OCI-LY7 (cell line): ENCODE data around the gene ZC3H18.

ENCODE experiments used
- CTCF ChIP-seq: fragments of 200-600 bp; sonication (generic); conservative IDR thresholded peaks from 2 replicates; pipeline ENCODE4 v1.5.1; 2014; ENCODE audit warnings: mild to moderate bottlenecking, antibody characterized with exemption, low read length, moderate library complexity, mixed read lengths
- EZH2phosphoT487 ChIP-seq: fragments of 200-600 bp; sonication (generic); IDR thresholded peaks from 2 replicates; pipeline ENCODE4 v1.6.1; 2018; ENCODE audit warnings: low read depth, borderline replicate concordance, mild to moderate bottlenecking, mixed run types, antibody characterized with exemption, low read length, moderate library complexity, mixed read lengths

- TF ChIP-seq CTCF (no peak), EZH2phosphoT487 (no peak)
These were observed 6.1 kb downstream of the ZC3H18 start for GRCh38 chr16:88576307-88576706.
